ENCODE results near the gene SAMD15.

Gene SAMD15

GRCh38 chr14:77344377-77344996 is 32.7 kb upstream of the SAMD15 start:
- H2AFZ ChIP-seq (ENCODE audit: low read depth, low read length, severe bottlenecking): no peak overlapping the region
- no peaks in the 10 kb centered on the region for H3K9me2 ChIP-seq (replicated peaks; ENCODE audit: insufficient read depth, low read length)
- H3K36me3 ChIP-seq (ENCODE audit: low read length): no peaks in the 10 kb centered on the region
- no peak overlapping the region for H3K4me3 ChIP-seq (ENCODE audit: insufficient read depth, low read length, poor library complexity, severe bottlenecking)
- no peaks in the 10 kb centered on the region for H4K20me1 ChIP-seq (ENCODE audit: low read depth, low read length)
- no peaks in the 10 kb centered on the region for H3K27me3 ChIP-seq (ENCODE audit: low read length)
- TF ChIP-seq EZH2phosphoT487 (conservative IDR thresholded peaks at IDR 0.05; ENCODE audit: low read length) (no peak), CTCF (IDR thresholded peaks at IDR 0.05; ENCODE audit: insufficient read depth, low read length, poor library complexity, severe bottlenecking) (no peak)
- H3F3A ChIP-seq (ENCODE audit: insufficient read depth): no peaks in the 10 kb centered on the region
- H3K27ac ChIP-seq (ENCODE audit: low read depth, low read length): no peak overlapping the region
- no peaks in the 10 kb centered on the region for H3K9me3 ChIP-seq (ENCODE audit: insufficient read depth, low read length)
- no peak overlapping the region for H3K9ac ChIP-seq (ENCODE audit: low read length)
- no peak overlapping the region for H3K4me2 ChIP-seq (ENCODE audit: low read depth, low read length, poor library complexity, severe bottlenecking)
- H3K79me2 ChIP-seq (ENCODE audit: insufficient read depth, low read length): no peaks in the 10 kb centered on the region

- no peaks in the 10 kb centered on the region; the same call in 1 of the 2 replicates for H3K36me3 ChIP-seq (ENCODE audit: low read length)
- H2AFZ ChIP-seq (ENCODE audit: low read depth, low read length, severe bottlenecking): no peak overlapping the region
- no peaks in the 10 kb centered on the region for H3K27me3 ChIP-seq (ENCODE audit: low read length)
- H3F3A ChIP-seq (ENCODE audit: insufficient read depth): no peaks in the 10 kb centered on the region
- TF ChIP-seq CTCF (IDR thresholded peaks at IDR 0.05; ENCODE audit: insufficient read depth, low read length, poor library complexity, severe bottlenecking): no peak
- no peak for TF ChIP-seq EZH2phosphoT487 (conservative IDR thresholded peaks at IDR 0.05; ENCODE audit: low read length)
- no peak overlapping the region for H3K9ac ChIP-seq (ENCODE audit: low read length)
- no peaks in the 10 kb centered on the region for H3K79me2 ChIP-seq (ENCODE audit: insufficient read depth, low read length)
- no peak overlapping the region for H3K4me3 ChIP-seq (ENCODE audit: insufficient read depth, low read length, poor library complexity, severe bottlenecking)
- no peaks in the 10 kb centered on the region for H3K9me3 ChIP-seq (ENCODE audit: insufficient read depth, low read length)
- no peaks in the 10 kb centered on the region for H4K20me1 ChIP-seq (ENCODE audit: low read depth, low read length)
- no peaks in the 10 kb centered on the region for H3K9me2 ChIP-seq (replicated peaks; ENCODE audit: insufficient read depth, low read length)
- H3K4me2 ChIP-seq (ENCODE audit: low read depth, low read length, poor library complexity, severe bottlenecking): no peak overlapping the region
- no peak overlapping the region for H3K27ac ChIP-seq (ENCODE audit: low read depth, low read length)
Measured at GRCh38 chr14:77346495-77346894, 30.7 kb upstream of the SAMD15 start.

GRCh38 chr14:77347751-77348150 is 29.4 kb upstream of the SAMD15 start:
- no peaks in the 10 kb centered on the region for H3F3A ChIP-seq (ENCODE audit: insufficient read depth)
- no peaks in the 10 kb centered on the region for H3K9me3 ChIP-seq (ENCODE audit: insufficient read depth, low read length)
- H4K20me1 ChIP-seq (ENCODE audit: low read depth, low read length): no peaks in the 10 kb centered on the region
- H3K4me3 ChIP-seq (ENCODE audit: insufficient read depth, low read length, poor library complexity, severe bottlenecking): no peak overlapping the region
- no peak overlapping the region for H2AFZ ChIP-seq (ENCODE audit: low read depth, low read length, severe bottlenecking)
- no peak overlapping the region for H3K4me2 ChIP-seq (ENCODE audit: low read depth, low read length, poor library complexity, severe bottlenecking)
- no peak overlapping the region; the same call in 1 of the 2 replicates for H3K27ac ChIP-seq (ENCODE audit: low read depth, low read length)
- TF ChIP-seq EZH2phosphoT487 (conservative IDR thresholded peaks at IDR 0.05; ENCODE audit: low read length) (no peak), CTCF (IDR thresholded peaks at IDR 0.05; ENCODE audit: insufficient read depth, low read length, poor library complexity, severe bottlenecking) (no peak)
- no peaks in the 10 kb centered on the region; the same call in 1 of the 2 replicates for H3K36me3 ChIP-seq (ENCODE audit: low read length)
- H3K27me3 ChIP-seq (ENCODE audit: low read length): no peaks in the 10 kb centered on the region
- H3K9ac ChIP-seq (ENCODE audit: low read length): no peak overlapping the region
- H3K9me2 ChIP-seq (replicated peaks; ENCODE audit: insufficient read depth, low read length): no peaks in the 10 kb centered on the region
- 0 out of 2 replicates have a peak, but pooled peaks cover 2% of the 10 kb centered on the region for H3K79me2 ChIP-seq (ENCODE audit: insufficient read depth, low read length)

Measured in SU-DHL-6 (cell line).